GM23248 (cell line): ENCODE data around the gene SHC1.

Experiments
- EZH2 ChIP-seq: fragments of 200-600 bp; sonication (generic); IDR thresholded peaks from 2 replicates; pipeline ENCODE4 v1.6.1; 2018; ENCODE audit warnings: antibody characterized with exemption, mild to moderate bottlenecking; ENCODE audit not compliant: insufficient read depth, poor library complexity, severe bottlenecking
- EZH2phosphoT487 ChIP-seq: fragments of 200-600 bp; sonication (generic); IDR thresholded peaks from 2 replicates; pipeline ENCODE4 v1.6.1; 2018; ENCODE audit warnings: antibody characterized with exemption, moderate library complexity, mild to moderate bottlenecking, low read depth; ENCODE audit not compliant: insufficient read depth

- TF ChIP-seq EZH2phosphoT487 = no peak
- TF ChIP-seq EZH2 = no peak
These were observed 1.8 kb downstream of the SHC1 start for GRCh38 chr1:154968731-154969130.
